Kidney glomerular epithelial cell (primary cell): ENCODE data around the gene NUAK1.
A peak's percentile ranks its signal among the peaks of the same experiment; 100 is the strongest.

Experiments
- DNase-seq: peaks from one replicate; lab custom pipeline; 2025; lab: John Stamatoyannopoulos, UW

Gene NUAK1

GRCh38 chr12:106130474-106131113, 8.2 kb downstream of the NUAK1 start:
- no peak for DNase-seq

GRCh38 chr12:106128585-106129328, 10.0 kb downstream of the NUAK1 start:
- DNase-seq = no peak

- no peak for DNase-seq
Observed at GRCh38 chr12:106127338-106128126, 11.2 kb downstream of the NUAK1 start.

- peak; percentile 54 for DNase-seq
Observed at GRCh38 chr12:106126441-106127337, 12.1 kb downstream of the NUAK1 start.

- no peak for DNase-seq
Observed at GRCh38 chr12:106125351-106126095, 13.2 kb downstream of the NUAK1 start.

GRCh38 chr12:106123551-106124081, 15.1 kb downstream of the NUAK1 start:
- DNase-seq = no peak

- no peak for DNase-seq
Observed at GRCh38 chr12:106123110-106123509, 15.6 kb downstream of the NUAK1 start.

GRCh38 chr12:106122004-106122403, 16.8 kb downstream of the NUAK1 start:
- no peak for DNase-seq

GRCh38 chr12:106120519-106121105, 18.1 kb downstream of the NUAK1 start:
- no peak for DNase-seq

GRCh38 chr12:106119301-106119700, 19.5 kb downstream of the NUAK1 start:
- no peak for DNase-seq

- DNase-seq = no peak
Observed at GRCh38 chr12:106118381-106119130, 20.2 kb downstream of the NUAK1 start.

GRCh38 chr12:106115440-106115839, 23.3 kb downstream of the NUAK1 start:
- no peak for DNase-seq

- DNase-seq = no peak
Observed at GRCh38 chr12:106114447-106115068, 24.2 kb downstream of the NUAK1 start.

- no peak for DNase-seq
Observed at GRCh38 chr12:106113824-106114446, 24.8 kb downstream of the NUAK1 start.

GRCh38 chr12:106113446-106113823, 25.3 kb downstream of the NUAK1 start:
- no peak for DNase-seq

- DNase-seq = peak; percentile 40
Observed at GRCh38 chr12:106113042-106113441, 25.7 kb downstream of the NUAK1 start.

GRCh38 chr12:106112145-106112821, 26.5 kb downstream of the NUAK1 start:
- no peak for DNase-seq

- no peak for DNase-seq
Observed at GRCh38 chr12:106110626-106111300, 28.0 kb downstream of the NUAK1 start.
